PFSK-1 (cell line): Measurements from ENCODE around the gene N4BP2L2.

Experiments used
- POLR2AphosphoS5 ChIP-seq: IDR thresholded peaks from 2 replicates; pipeline ENCODE4 v1.6.1; 2012; ENCODE audit warnings: low read depth, mild to moderate bottlenecking, control low read depth, low read length, moderate library complexity
- SIN3A ChIP-seq: IDR thresholded peaks from 2 replicates; pipeline ENCODE4 v1.6.1; 2012; ENCODE audit warnings: mild to moderate bottlenecking, low read length, moderate library complexity, borderline replicate concordance; ENCODE audit not compliant: insufficient read depth

- no peak for TF ChIP-seq SIN3A
- TF ChIP-seq POLR2AphosphoS5, result no peak
Observed at GRCh38 chr13:32555613-32556012, 17.0 kb upstream of the N4BP2L2 start.
